ENCODE results near the gene OVAAL. TPM values are rescaled to one million over a fixed set of nuclear protein-coding genes. Genes with fewer than 3 reads are reported as not detected.
"Not testable (repeated sequence)": the region's sequence is repeated elsewhere in the genome, so short reads cannot be mapped to it uniquely, and the experiment has no call there.

OVAAL gene
- total RNA-seq, 1 donor from 2014 or later: not detected

- no peak for DNase-seq (ENCODE audit: low spot score)
Observed at GRCh38 chr1:180540697-180541594, 17.8 kb upstream of the OVAAL start.

- no peak for DNase-seq (ENCODE audit: low spot score)
Observed at GRCh38 chr1:180542113-180542837, 16.5 kb upstream of the OVAAL start.

GRCh38 chr1:180542838-180543145 is 16.0 kb upstream of the OVAAL start:
- no peak for DNase-seq (ENCODE audit: low spot score)

- no peak for DNase-seq (ENCODE audit: low spot score)
Observed at GRCh38 chr1:180544050-180544449, 14.7 kb upstream of the OVAAL start.

GRCh38 chr1:180545991-180546390 is 12.8 kb upstream of the OVAAL start:
- DNase-seq (ENCODE audit: low spot score): no peak

GRCh38 chr1:180548686-180549317 is 10.0 kb upstream of the OVAAL start:
- no peak for DNase-seq (ENCODE audit: low spot score)

- not testable (repeated sequence) for DNase-seq (ENCODE audit: low spot score)
Observed at GRCh38 chr1:180549770-180550169, 9.0 kb upstream of the OVAAL start.

- no peak for DNase-seq (ENCODE audit: low spot score)
Observed at GRCh38 chr1:180550241-180550640, 8.5 kb upstream of the OVAAL start.

- no peak for DNase-seq (ENCODE audit: low spot score)
Observed at GRCh38 chr1:180551997-180552396, 6.8 kb upstream of the OVAAL start.

- DNase-seq (ENCODE audit: low spot score): not testable (repeated sequence)
Observed at GRCh38 chr1:180553046-180553445, 5.7 kb upstream of the OVAAL start.

GRCh38 chr1:180555411-180555810 is 3.4 kb upstream of the OVAAL start:
- DNase-seq (ENCODE audit: low spot score): no peak

- DNase-seq (ENCODE audit: low spot score): peak; percentile 70
Observed at GRCh38 chr1:180560200-180560867, 1.6 kb downstream of the OVAAL start.

- no peak for DNase-seq (ENCODE audit: low spot score)
Observed at GRCh38 chr1:180560868-180561600, 2.3 kb downstream of the OVAAL start.

GRCh38 chr1:180562640-180563025 is 3.9 kb downstream of the OVAAL start:
- no peak for DNase-seq (ENCODE audit: low spot score)

GRCh38 chr1:180563026-180563827 is 4.5 kb downstream of the OVAAL start:
- no peak for DNase-seq (ENCODE audit: low spot score)

- DNase-seq (ENCODE audit: low spot score): no peak
Observed at GRCh38 chr1:180565121-180565871, 6.5 kb downstream of the OVAAL start.

- no peak for DNase-seq (ENCODE audit: low spot score)
Observed at GRCh38 chr1:180566026-180566425, 7.3 kb downstream of the OVAAL start.

GRCh38 chr1:180566495-180566894 is 7.7 kb downstream of the OVAAL start:
- DNase-seq (ENCODE audit: low spot score): no peak

- DNase-seq (ENCODE audit: low spot score): no peak
Observed at GRCh38 chr1:180567654-180568053, 8.9 kb downstream of the OVAAL start.

GRCh38 chr1:180568184-180568583 is 9.4 kb downstream of the OVAAL start:
- DNase-seq (ENCODE audit: low spot score): no peak
